LNCaP clone FGC (cell line): Measurements from ENCODE around the gene NFKB1.

Experiments
- DNase-seq: peaks from one replicate; pipeline ENCODE4 v3.0.0-alpha.2; 2011; ENCODE audit warnings: low read depth
- H3K4me3 ChIP-seq: 2 replicates; pipeline ENCODE4 v1.5.1; 2011; ENCODE audit warnings: mild to moderate bottlenecking, low read depth, low read length, control low read depth
- TF ChIP-seq, protein P1 (sequence below): IDR thresholded peaks from 2 replicates; pipeline ENCODE4 v1.5.1; 2012; ENCODE audit warnings: mild to moderate bottlenecking; ENCODE audit not compliant: control insufficient read depth, insufficient read depth; ENCODE audit errors: extremely low read depth

The NFKB1 gene

DNA sequence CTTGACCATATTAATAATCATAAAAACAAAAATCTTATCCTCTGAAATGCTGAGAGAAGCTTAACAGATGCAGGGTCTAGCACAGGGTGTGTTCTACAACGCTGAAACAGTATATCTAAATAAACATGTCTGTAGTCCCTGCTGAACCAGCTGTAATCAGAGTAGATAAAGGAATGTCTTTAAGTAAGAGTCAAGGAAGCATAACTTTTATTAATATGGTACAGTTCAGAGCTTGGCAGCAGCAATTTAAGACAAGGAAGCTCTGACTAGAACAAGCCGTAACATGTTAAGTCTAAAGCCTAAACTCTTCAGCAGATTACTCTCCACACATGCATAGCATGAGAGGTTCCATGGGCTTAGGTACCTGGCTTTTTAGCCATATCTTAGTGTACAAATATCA lies 36.1 kb downstream of the NFKB1 start:
- peak; percentile 62 for DNase-seq
- TF ChIP-seq, protein P1, sequence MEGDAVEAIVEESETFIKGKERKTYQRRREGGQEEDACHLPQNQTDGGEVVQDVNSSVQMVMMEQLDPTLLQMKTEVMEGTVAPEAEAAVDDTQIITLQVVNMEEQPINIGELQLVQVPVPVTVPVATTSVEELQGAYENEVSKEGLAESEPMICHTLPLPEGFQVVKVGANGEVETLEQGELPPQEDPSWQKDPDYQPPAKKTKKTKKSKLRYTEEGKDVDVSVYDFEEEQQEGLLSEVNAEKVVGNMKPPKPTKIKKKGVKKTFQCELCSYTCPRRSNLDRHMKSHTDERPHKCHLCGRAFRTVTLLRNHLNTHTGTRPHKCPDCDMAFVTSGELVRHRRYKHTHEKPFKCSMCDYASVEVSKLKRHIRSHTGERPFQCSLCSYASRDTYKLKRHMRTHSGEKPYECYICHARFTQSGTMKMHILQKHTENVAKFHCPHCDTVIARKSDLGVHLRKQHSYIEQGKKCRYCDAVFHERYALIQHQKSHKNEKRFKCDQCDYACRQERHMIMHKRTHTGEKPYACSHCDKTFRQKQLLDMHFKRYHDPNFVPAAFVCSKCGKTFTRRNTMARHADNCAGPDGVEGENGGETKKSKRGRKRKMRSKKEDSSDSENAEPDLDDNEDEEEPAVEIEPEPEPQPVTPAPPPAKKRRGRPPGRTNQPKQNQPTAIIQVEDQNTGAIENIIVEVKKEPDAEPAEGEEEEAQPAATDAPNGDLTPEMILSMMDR = no peak

DNA sequence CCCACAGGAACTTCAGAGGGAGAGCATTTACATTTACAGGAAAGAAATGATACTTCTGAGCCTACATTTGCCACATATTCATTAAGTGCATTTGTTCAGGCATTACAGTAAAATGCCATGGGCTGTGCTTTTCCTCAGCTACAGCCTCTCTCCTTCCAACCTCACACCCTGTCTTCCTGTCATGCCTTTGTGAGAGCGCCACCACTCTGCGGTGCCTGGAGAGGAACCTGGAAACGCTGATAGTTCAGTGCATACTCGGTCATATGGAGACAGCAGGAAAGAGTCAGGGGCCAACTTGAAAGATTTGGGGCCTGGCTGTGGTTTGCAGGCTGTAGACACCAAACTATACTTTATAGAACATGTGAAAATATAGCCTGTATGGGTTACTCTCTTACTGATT lies 40.5 kb downstream of the NFKB1 start:
- no peak overlapping the region for H3K4me3 ChIP-seq
- TF ChIP-seq, protein P1 = peak; percentile 18; the same call in 1 of the 2 replicates
- no peak for DNase-seq

More for the DNA sequence above, 36.1 kb downstream of the NFKB1 start:
- H3K4me3 ChIP-seq = no peak overlapping the region

- TF ChIP-seq, protein P1 = no peak
- no peak for DNase-seq
- H3K4me3 ChIP-seq = no peak overlapping the region
Measured at GRCh38 chr4:102543030-102543928, 42.1 kb downstream of the NFKB1 start.

- DNase-seq = no peak
- no peak overlapping the region for H3K4me3 ChIP-seq
- TF ChIP-seq, protein P1 = no peak
Measured at GRCh38 chr4:102546635-102547034, 45.5 kb downstream of the NFKB1 start.

DNA sequence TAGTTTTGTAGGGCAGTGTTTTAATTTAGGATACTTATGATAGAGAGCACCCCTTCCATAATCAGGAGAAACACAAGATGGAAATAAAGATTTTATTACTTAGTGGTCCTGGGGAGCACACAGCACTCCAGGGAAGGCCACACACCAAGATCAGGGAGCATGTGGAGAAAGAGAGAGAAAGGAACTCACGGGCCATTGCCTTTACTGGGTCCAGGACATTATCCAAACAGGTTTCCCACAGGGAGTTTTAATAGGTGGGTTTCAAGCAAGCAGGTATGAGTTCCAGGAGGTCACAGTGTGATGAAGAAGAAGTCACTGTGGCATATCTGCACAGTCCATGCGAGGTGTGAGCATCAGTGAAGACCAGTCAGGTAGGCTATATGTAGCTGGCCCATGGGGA lies 46.8 kb downstream of the NFKB1 start:
- DNase-seq = no peak
- H3K4me3 ChIP-seq = no peak overlapping the region
- TF ChIP-seq, protein P1 = no peak

- DNase-seq = no peak
- TF ChIP-seq, protein P1 = no peak
- no peak overlapping the region for H3K4me3 ChIP-seq
Measured at GRCh38 chr4:102551958-102552565, 50.9 kb downstream of the NFKB1 start.
